ENCODE measurements around the gene LDB3. TPM values are rescaled to one million over a fixed set of nuclear protein-coding genes. Genes with fewer than 3 reads are reported as not detected.

LDB3 gene
- total and polyA plus RNA-seq, 2 experiments from 2014 or later, result 0.05 to 0.11 TPM

DNA sequence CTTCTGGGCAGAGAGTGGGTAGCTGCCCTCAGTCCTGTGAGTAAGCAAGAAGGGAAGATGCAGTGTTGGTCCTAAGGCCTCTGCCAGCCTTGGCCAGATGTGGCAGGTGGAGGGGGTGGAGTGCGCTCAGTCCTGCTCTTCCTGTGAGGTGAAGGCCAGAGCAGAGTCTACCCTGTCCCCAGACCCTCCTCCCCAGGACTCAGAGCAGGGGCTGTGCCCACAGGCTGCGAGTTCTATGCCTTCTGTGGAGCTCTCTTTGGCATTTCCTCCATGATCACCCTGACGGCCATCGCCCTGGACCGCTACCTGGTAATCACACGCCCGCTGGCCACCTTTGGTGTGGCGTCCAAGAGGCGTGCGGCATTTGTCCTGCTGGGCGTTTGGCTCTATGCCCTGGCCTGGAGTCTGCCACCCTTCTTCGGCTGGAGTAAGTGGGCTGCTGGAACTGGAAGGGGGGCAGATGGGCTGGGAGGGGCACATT, 10.0 kb upstream of the LDB3 start:
- Histone ChIP-seq H3K9ac (no peak overlapping the region), H4K20me1 (ENCODE audit: insufficient read depth) (no peaks in the 10 kb centered on the region), H3K9me3 (ENCODE audit: low read depth) (no peaks in the 10 kb centered on the region), H3K27ac (no peak overlapping the region), H3K27me3 (replicated peaks; ENCODE audit: insufficient read depth) (no peaks in the 10 kb centered on the region), H3K4me3 (no peak overlapping the region), H3F3A (ENCODE audit: insufficient read depth) (no peaks in the 10 kb centered on the region), H2AFZ (no peak overlapping the region), H3K4me1 (ENCODE audit: insufficient read depth) (no peaks in the 10 kb centered on the region), H3K79me2 (ENCODE audit: insufficient read depth) (no peaks in the 10 kb centered on the region), H3K4me2 (ENCODE audit: unreplicated experiment) (no peak overlapping the region), H3K9me2 (ENCODE audit: insufficient read depth) (no peaks in the 10 kb centered on the region), H3K36me3 (ENCODE audit: low read depth) (no peaks in the 10 kb centered on the region)
- in situ Hi-C loops (cut with MboI), result no loop called here
- no peak for DNase-seq
- TF ChIP-seq EZH2phosphoT487 (IDR thresholded peaks at IDR 0.05; ENCODE audit: insufficient read depth, low read depth) (no peak), EZH2 (IDR thresholded peaks at IDR 0.05; ENCODE audit: insufficient read depth, poor library complexity, severe bottlenecking) (no peak)
- 79 to 81% methylated on average over 11 to 12 of the region's 12 CpGs for WGBS, 2 experiments (ENCODE audit: low coverage in 1 of 2, low lambda C conversion rate in 2 of 2, missing lambda C conversion rate in 2 of 2)

DNA sequence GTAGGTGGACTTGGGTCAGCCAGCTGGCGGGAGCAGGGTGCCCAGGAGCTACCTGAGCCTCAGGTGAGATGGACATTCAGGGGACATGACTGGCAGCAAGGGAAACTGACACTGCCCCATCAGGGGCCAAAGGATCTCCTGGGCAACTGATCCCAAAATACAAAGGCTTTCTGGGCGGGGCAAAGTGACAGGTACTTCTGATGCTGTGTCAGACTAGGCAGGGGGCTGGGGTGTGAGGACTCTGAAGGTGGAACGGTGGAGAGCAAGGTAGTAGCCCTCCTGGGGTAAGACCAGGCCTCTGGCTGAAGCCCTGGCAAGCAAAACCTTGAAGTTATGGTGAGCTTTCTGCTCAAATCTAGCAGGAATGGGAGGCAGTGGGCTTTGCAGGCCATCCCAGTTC, 9.6 kb upstream of the LDB3 start:
- Histone ChIP-seq H3K9me2 (ENCODE audit: insufficient read depth) (no peaks in the 10 kb centered on the region), H3K9ac (no peak overlapping the region), H2AFZ (no peak overlapping the region), H4K20me1 (ENCODE audit: insufficient read depth) (no peaks in the 10 kb centered on the region), H3K9me3 (ENCODE audit: low read depth) (no peaks in the 10 kb centered on the region), H3K4me1 (ENCODE audit: insufficient read depth) (no peaks in the 10 kb centered on the region), H3K27me3 (replicated peaks; ENCODE audit: insufficient read depth) (no peaks in the 10 kb centered on the region), H3K36me3 (ENCODE audit: low read depth) (no peaks in the 10 kb centered on the region), H3K27ac (no peak overlapping the region), H3K4me3 (no peak overlapping the region), H3K4me2 (ENCODE audit: unreplicated experiment) (no peak overlapping the region), H3K79me2 (ENCODE audit: insufficient read depth) (no peaks in the 10 kb centered on the region), H3F3A (ENCODE audit: insufficient read depth) (no peaks in the 10 kb centered on the region)
- DNase-seq, result no peak
- TF ChIP-seq EZH2 (IDR thresholded peaks at IDR 0.05; ENCODE audit: insufficient read depth, poor library complexity, severe bottlenecking) (no peak), EZH2phosphoT487 (IDR thresholded peaks at IDR 0.05; ENCODE audit: insufficient read depth, low read depth) (no peak)
- in situ Hi-C loops (cut with MboI), result no loop called here
- WGBS, 2 experiments (ENCODE audit: low coverage in 1 of 2, low lambda C conversion rate in 2 of 2, missing lambda C conversion rate in 2 of 2), result 34 to 49% methylated on average over 3 of the region's 3 CpGs

- Histone ChIP-seq H3K9me3 (ENCODE audit: low read depth) (no peaks in the 10 kb centered on the region), H3K27me3 (replicated peaks; ENCODE audit: insufficient read depth) (no peaks in the 10 kb centered on the region), H3K9ac (no peak overlapping the region), H3K4me1 (ENCODE audit: insufficient read depth) (no peaks in the 10 kb centered on the region), H3K4me2 (ENCODE audit: unreplicated experiment) (no peak overlapping the region), H4K20me1 (ENCODE audit: insufficient read depth) (no peaks in the 10 kb centered on the region), H2AFZ (no peak overlapping the region), H3K36me3 (ENCODE audit: low read depth) (no peaks in the 10 kb centered on the region), H3K27ac (no peak overlapping the region), H3K79me2 (ENCODE audit: insufficient read depth) (no peaks in the 10 kb centered on the region), H3K4me3 (no peak overlapping the region), H3K9me2 (ENCODE audit: insufficient read depth) (no peaks in the 10 kb centered on the region), H3F3A (ENCODE audit: insufficient read depth) (no peaks in the 10 kb centered on the region)
- no peak for TF ChIP-seq EZH2 (IDR thresholded peaks at IDR 0.05; ENCODE audit: insufficient read depth, poor library complexity, severe bottlenecking)
- no peak for TF ChIP-seq EZH2phosphoT487 (IDR thresholded peaks at IDR 0.05; ENCODE audit: insufficient read depth, low read depth)
- DNase-seq, result no peak
- WGBS, 2 experiments (ENCODE audit: low coverage in 1 of 2, low lambda C conversion rate in 2 of 2, missing lambda C conversion rate in 2 of 2), result 79 to 81% methylated on average over 19 of the region's 19 CpGs
- in situ Hi-C loops (cut with MboI), result no loop called here
These were observed 9.1 kb upstream of the LDB3 start for GRCh38 chr10:86659161-86659691.

GRCh38 chr10:86659721-86660453, 8.4 kb upstream of the LDB3 start:
- 76 to 83% methylated on average over 17 of the region's 17 CpGs for WGBS, 2 experiments (ENCODE audit: low coverage in 1 of 2, low lambda C conversion rate in 2 of 2, missing lambda C conversion rate in 2 of 2)
- no peak for DNase-seq

More at GRCh38 chr10:86659721-86660453, 8.4 kb upstream of the LDB3 start:
- Histone ChIP-seq H3K4me2 (ENCODE audit: unreplicated experiment) (no peak overlapping the region), H3K9me2 (ENCODE audit: insufficient read depth) (no peaks in the 10 kb centered on the region), H3K27ac (no peak overlapping the region), H4K20me1 (ENCODE audit: insufficient read depth) (no peaks in the 10 kb centered on the region), H3K9me3 (ENCODE audit: low read depth) (no peaks in the 10 kb centered on the region), H3K36me3 (ENCODE audit: low read depth) (no peaks in the 10 kb centered on the region), H3K79me2 (ENCODE audit: insufficient read depth) (no peaks in the 10 kb centered on the region), H3K27me3 (replicated peaks; ENCODE audit: insufficient read depth) (no peaks in the 10 kb centered on the region), H3F3A (ENCODE audit: insufficient read depth) (no peaks in the 10 kb centered on the region), H3K9ac (no peak overlapping the region), H2AFZ (no peak overlapping the region), H3K4me3 (no peak overlapping the region), H3K4me1 (ENCODE audit: insufficient read depth) (no peaks in the 10 kb centered on the region)
- in situ Hi-C loops (cut with MboI), result no loop called here
- TF ChIP-seq EZH2phosphoT487 (IDR thresholded peaks at IDR 0.05; ENCODE audit: insufficient read depth, low read depth) (no peak), EZH2 (IDR thresholded peaks at IDR 0.05; ENCODE audit: insufficient read depth, poor library complexity, severe bottlenecking) (no peak)
